ENCODE measurements around the gene SYNM. TPM values are rescaled to one million over a fixed set of nuclear protein-coding genes. Genes with fewer than 3 reads are reported as not detected.

The SYNM gene
- total RNA-seq, 1 experiment from 2014 or later: 3.3 TPM

- TF ChIP-seq, protein P1, sequence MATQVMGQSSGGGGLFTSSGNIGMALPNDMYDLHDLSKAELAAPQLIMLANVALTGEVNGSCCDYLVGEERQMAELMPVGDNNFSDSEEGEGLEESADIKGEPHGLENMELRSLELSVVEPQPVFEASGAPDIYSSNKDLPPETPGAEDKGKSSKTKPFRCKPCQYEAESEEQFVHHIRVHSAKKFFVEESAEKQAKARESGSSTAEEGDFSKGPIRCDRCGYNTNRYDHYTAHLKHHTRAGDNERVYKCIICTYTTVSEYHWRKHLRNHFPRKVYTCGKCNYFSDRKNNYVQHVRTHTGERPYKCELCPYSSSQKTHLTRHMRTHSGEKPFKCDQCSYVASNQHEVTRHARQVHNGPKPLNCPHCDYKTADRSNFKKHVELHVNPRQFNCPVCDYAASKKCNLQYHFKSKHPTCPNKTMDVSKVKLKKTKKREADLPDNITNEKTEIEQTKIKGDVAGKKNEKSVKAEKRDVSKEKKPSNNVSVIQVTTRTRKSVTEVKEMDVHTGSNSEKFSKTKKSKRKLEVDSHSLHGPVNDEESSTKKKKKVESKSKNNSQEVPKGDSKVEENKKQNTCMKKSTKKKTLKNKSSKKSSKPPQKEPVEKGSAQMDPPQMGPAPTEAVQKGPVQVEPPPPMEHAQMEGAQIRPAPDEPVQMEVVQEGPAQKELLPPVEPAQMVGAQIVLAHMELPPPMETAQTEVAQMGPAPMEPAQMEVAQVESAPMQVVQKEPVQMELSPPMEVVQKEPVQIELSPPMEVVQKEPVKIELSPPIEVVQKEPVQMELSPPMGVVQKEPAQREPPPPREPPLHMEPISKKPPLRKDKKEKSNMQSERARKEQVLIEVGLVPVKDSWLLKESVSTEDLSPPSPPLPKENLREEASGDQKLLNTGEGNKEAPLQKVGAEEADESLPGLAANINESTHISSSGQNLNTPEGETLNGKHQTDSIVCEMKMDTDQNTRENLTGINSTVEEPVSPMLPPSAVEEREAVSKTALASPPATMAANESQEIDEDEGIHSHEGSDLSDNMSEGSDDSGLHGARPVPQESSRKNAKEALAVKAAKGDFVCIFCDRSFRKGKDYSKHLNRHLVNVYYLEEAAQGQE (IDR thresholded peaks at IDR 0.05; ENCODE audit: low read depth): no peak
- no peak for TF ChIP-seq EGR1 (IDR thresholded peaks at IDR 0.05; ENCODE audit: low read depth)
- TF ChIP-seq JUND (IDR thresholded peaks at IDR 0.05): no peak
- TF ChIP-seq, protein P2, sequence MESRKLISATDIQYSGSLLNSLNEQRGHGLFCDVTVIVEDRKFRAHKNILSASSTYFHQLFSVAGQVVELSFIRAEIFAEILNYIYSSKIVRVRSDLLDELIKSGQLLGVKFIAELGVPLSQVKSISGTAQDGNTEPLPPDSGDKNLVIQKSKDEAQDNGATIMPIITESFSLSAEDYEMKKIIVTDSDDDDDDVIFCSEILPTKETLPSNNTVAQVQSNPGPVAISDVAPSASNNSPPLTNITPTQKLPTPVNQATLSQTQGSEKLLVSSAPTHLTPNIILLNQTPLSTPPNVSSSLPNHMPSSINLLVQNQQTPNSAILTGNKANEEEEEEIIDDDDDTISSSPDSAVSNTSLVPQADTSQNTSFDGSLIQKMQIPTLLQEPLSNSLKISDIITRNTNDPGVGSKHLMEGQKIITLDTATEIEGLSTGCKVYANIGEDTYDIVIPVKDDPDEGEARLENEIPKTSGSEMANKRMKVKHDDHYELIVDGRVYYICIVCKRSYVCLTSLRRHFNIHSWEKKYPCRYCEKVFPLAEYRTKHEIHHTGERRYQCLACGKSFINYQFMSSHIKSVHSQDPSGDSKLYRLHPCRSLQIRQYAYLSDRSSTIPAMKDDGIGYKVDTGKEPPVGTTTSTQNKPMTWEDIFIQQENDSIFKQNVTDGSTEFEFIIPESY (IDR thresholded peaks at IDR 0.05; ENCODE audit: extremely low read depth, insufficient replicate concordance, low read length): no peak
- no peak for TF ChIP-seq ATF3 (IDR thresholded peaks at IDR 0.05)
- TF ChIP-seq TCF7L2 (IDR thresholded peaks at IDR 0.05; ENCODE audit: borderline replicate concordance, extremely low read depth, insufficient read depth, insufficient read length): no peak
These were observed 28.1 kb upstream of the SYNM start (continued) for GRCh38 chr15:99076555-99077308.

DNA sequence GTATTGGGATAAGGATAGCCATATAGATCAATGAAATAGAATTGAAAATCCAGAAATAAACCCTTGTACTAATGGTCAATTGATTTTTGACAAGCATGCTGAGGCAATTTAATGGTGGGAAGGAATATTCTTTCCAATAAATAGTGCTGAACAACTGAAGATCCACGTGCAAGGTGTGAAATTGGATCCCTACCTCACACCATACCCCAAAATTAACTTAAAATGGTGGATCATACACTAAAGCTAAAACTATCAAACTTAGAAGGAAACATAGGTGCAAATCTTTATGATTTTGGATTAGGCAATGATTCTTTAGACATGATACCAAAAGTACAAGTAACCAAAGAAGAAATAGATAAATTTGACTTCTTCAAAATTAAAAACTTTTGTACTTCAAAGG lies 22.1 kb upstream of the SYNM start:
- ChIA-PET CTCF (no interaction called here), RAD21 (ENCODE audit: low non-redundant PET in 1 of 2, low total read pairs in 2 of 2, uncharacterized antibody in 2 of 2, unreplicated experiment in 2 of 2) (no interaction called here), POLR2A (interaction anchor here (0.6 kb wide), 1 partner anchor 24 kb away, joined by 3 read pairs; no protein-coding TSS in a partner anchor)
- H3K9ac ChIP-seq (ENCODE audit: low read length): no peak overlapping the region
- no peaks in the 10 kb centered on the region for H3K4me1 ChIP-seq (ENCODE audit: control insufficient read depth in 1 of 2, insufficient read depth in 2 of 2, low read length in 2 of 2)
- DNase-seq (ENCODE audit: low read depth, low spot score) (no peak), ATAC-seq (no peak)
- H2AFZ ChIP-seq (ENCODE audit: low read depth, low read length, poor library complexity, severe bottlenecking): no peak overlapping the region
- TF ChIP-seq CEBPB (IDR thresholded peaks at IDR 0.05; ENCODE audit: low read depth): no peak
- TF ChIP-seq ZNF274 (IDR thresholded peaks at IDR 0.05; ENCODE audit: low read depth, low read length): no peak
- H3K4me2 ChIP-seq (ENCODE audit: low read length): no peak overlapping the region
- H3K27me3 ChIP-seq (ENCODE audit: insufficient read depth, low read length): no peaks in the 10 kb centered on the region
- no peaks in the 10 kb centered on the region for H3K9me3 ChIP-seq (ENCODE audit: control insufficient read depth in 1 of 2, insufficient read depth in 1 of 2, low read depth in 1 of 2, low read length in 2 of 2)
- H3K27ac ChIP-seq (ENCODE audit: low read depth, low read length): no peak overlapping the region
- intact Hi-C loops (cut with micrococcal nuclease): no loop called here
- H3K36me3 ChIP-seq (ENCODE audit: control insufficient read depth in 1 of 2, insufficient read depth in 2 of 2, low read length in 2 of 2): no peaks in the 10 kb centered on the region
- H3K79me2 ChIP-seq (ENCODE audit: insufficient read depth, low read length): no peaks in the 10 kb centered on the region
- no peaks in the 10 kb centered on the region for H4K20me1 ChIP-seq (ENCODE audit: insufficient read depth)
- no TSS peak for BruUV-seq (replicated peaks)
- no peaks in the 10 kb centered on the region for H3K9me2 ChIP-seq (ENCODE audit: insufficient read depth)
- no peak overlapping the region for H3K4me3 ChIP-seq (replicated peaks in 1 of 2; ENCODE audit: low read depth in 1 of 2, low read length in 2 of 2)

Measured in HCT116 (cell line).